Mammary epithelial cell (primary cell): ENCODE results near the gene CROCC.

Experiments
- EZH2 ChIP-seq: IDR thresholded peaks from 2 replicates; pipeline ENCODE4 v1.6.1; 2012; ENCODE audit warnings: low read length, inconsistent platforms, borderline replicate concordance
- TF ChIP-seq, protein P1 (sequence below), 2 donors: IDR thresholded peaks in 1 of 2; conservative IDR thresholded peaks in 1 of 2; 2 replicates each; pipeline ENCODE4 v1.5.1; 2011 to 2012; ENCODE audit warnings: inconsistent platforms in 2 of 2, low read length in 2 of 2, mild to moderate bottlenecking in 2 of 2, control low read depth in 1 of 2, low read depth in 1 of 2; ENCODE audit not compliant: insufficient read depth in 1 of 2; ENCODE audit errors: extremely low read depth in 1 of 2

DNA sequence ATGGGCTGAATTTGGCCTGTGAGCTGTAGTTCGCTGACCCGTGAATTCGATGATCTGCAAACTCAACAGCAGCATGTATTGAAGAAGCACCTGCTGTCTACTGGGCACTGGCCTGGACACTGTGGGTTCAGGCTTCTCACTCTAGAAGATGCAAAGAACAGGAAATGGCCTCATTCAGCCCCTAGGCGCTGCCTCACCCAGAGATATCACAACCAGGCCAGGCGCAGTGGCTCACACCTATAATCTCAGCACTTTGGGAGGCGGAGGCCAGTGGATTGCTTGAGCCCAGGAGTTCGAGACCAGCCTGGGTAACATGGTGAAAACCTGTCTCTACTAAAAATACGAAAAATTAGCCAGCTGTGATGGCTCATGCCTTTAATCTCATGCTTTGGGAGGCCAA, 35.0 kb downstream of the CROCC start:
- TF ChIP-seq, protein P1, sequence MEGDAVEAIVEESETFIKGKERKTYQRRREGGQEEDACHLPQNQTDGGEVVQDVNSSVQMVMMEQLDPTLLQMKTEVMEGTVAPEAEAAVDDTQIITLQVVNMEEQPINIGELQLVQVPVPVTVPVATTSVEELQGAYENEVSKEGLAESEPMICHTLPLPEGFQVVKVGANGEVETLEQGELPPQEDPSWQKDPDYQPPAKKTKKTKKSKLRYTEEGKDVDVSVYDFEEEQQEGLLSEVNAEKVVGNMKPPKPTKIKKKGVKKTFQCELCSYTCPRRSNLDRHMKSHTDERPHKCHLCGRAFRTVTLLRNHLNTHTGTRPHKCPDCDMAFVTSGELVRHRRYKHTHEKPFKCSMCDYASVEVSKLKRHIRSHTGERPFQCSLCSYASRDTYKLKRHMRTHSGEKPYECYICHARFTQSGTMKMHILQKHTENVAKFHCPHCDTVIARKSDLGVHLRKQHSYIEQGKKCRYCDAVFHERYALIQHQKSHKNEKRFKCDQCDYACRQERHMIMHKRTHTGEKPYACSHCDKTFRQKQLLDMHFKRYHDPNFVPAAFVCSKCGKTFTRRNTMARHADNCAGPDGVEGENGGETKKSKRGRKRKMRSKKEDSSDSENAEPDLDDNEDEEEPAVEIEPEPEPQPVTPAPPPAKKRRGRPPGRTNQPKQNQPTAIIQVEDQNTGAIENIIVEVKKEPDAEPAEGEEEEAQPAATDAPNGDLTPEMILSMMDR (conservative IDR thresholded peaks at IDR 0.05 in 1 of 2, IDR thresholded peaks at IDR 0.05 in 1 of 2; ENCODE audit: extremely low read depth in 1 of 2, insufficient read depth in 1 of 2, low read depth in 1 of 2, low read length in 2 of 2) = no peak
- no peak for TF ChIP-seq EZH2
